GM12865 (cell line): Measurements from ENCODE around the gene AMOTL1.

ENCODE experiments used
- DNase-seq: peaks from one replicate; pipeline ENCODE4 v3.0.0; 2010; ENCODE audit warnings: low read depth
- H3K4me3 ChIP-seq: 2 replicates; pipeline ENCODE4 v1.5.1; 2011; ENCODE audit warnings: mild to moderate bottlenecking, low read depth, low read length, control low read depth
- TF ChIP-seq, protein P1 (sequence below): IDR thresholded peaks from 2 replicates; pipeline ENCODE4 v1.5.1; 2011; ENCODE audit warnings: low read length, control low read depth, low read depth, inconsistent platforms; ENCODE audit not compliant: insufficient read depth; ENCODE audit errors: missing control alignments

Gene AMOTL1

DNA sequence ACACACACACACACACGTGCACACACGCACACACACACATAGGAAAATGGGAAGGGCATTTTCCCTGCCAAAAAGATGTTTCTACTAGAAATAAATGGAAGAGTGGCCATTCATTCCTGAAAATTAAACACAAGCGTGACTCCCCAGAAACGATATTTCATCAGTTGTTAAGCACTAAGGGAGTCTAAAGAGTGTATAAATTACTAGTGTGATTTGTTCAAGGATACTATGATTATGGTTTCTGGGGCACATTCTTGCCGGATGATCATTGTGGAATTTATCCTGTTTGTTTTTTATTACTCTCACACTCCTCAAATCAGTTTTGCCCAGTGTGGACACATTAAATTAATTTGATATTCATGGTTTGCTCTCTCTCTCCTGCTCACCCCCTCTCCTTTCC is 16.4 kb upstream of the AMOTL1 start:
- H3K4me3 ChIP-seq: no peak overlapping the region
- TF ChIP-seq, protein P1, sequence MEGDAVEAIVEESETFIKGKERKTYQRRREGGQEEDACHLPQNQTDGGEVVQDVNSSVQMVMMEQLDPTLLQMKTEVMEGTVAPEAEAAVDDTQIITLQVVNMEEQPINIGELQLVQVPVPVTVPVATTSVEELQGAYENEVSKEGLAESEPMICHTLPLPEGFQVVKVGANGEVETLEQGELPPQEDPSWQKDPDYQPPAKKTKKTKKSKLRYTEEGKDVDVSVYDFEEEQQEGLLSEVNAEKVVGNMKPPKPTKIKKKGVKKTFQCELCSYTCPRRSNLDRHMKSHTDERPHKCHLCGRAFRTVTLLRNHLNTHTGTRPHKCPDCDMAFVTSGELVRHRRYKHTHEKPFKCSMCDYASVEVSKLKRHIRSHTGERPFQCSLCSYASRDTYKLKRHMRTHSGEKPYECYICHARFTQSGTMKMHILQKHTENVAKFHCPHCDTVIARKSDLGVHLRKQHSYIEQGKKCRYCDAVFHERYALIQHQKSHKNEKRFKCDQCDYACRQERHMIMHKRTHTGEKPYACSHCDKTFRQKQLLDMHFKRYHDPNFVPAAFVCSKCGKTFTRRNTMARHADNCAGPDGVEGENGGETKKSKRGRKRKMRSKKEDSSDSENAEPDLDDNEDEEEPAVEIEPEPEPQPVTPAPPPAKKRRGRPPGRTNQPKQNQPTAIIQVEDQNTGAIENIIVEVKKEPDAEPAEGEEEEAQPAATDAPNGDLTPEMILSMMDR: no peak
- DNase-seq: no peak

DNA sequence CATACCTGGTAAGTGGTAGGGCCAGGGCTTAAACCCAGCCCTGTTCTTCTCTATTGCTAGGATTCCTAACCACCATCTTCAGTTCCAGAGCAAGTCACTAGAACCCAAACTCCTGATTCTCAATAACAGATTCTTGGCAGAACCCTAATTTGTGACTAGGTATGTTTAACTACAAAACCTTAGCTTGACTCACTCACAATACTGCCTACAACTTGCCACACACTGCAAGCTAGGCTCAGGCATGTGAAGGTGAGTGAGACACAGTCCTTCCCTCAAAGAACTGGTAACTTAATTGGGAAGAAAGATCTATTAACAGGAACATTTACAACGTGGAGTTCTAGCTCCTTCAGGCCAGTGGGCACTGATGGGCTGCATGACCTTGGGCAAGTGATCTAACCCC is 14.5 kb upstream of the AMOTL1 start:
- H3K4me3 ChIP-seq: no peak overlapping the region
- TF ChIP-seq, protein P1: no peak
- no peak for DNase-seq

DNA sequence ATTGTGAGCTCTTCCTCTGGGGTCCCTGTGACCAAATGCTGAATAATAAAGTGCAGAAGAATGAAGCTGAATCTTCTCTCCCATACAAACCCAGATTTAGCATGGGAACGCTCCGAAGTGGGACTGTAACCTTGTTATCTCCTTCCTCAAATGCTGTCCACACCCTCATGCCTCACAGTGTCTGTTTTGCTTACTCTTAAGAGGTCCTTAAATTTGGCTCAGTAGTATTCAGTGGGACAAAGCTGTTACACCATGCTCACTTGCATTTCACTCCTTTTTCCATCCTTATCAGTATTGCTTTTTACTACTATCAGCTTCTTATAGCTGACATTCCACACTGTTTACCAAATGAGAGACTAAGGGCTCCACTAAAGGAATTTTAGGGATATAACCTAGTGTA is 13.8 kb upstream of the AMOTL1 start:
- TF ChIP-seq, protein P1: no peak
- DNase-seq: no peak
- no peak overlapping the region for H3K4me3 ChIP-seq

DNA sequence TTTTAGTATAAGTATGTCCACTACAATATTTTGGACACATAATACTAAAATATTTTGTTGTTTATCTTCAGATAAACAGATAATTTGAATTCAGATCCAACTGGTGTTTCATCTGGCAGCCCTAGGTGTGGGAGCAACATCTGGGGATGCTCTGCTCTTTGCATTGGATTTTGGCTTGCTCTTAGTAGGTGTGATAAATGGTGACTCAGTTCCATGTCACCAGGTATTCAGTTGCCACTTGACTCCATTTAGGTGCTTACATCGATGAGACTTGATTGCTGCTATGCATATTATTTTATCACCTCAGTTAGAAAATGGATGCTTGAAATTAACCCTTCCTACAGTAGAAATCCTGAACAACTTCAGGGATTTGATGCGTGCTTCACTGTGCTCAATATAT is 13.3 kb upstream of the AMOTL1 start:
- no peak for DNase-seq
- H3K4me3 ChIP-seq: no peak overlapping the region
- TF ChIP-seq, protein P1: no peak

DNA sequence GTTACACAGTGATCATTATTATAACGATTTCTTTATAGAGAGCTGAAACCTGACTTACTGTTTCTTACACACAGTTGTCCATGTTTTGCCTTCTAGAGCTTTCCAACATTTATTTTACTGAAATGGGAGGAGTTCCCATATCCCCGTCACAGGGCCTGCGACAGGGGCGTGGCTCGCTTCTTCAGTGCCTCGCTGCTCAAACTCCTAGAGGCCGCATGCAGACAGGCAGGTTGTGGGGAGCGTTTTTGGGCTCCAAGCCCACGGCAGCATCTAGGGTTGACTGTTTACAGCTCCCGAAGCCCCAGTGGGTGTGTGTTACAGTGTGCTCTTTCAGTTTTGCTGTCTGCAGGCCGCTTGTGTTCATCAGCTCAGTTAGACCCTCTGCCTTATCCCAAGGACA is 12.7 kb upstream of the AMOTL1 start:
- DNase-seq: no peak
- no peak overlapping the region for H3K4me3 ChIP-seq
- TF ChIP-seq, protein P1: no peak

DNA sequence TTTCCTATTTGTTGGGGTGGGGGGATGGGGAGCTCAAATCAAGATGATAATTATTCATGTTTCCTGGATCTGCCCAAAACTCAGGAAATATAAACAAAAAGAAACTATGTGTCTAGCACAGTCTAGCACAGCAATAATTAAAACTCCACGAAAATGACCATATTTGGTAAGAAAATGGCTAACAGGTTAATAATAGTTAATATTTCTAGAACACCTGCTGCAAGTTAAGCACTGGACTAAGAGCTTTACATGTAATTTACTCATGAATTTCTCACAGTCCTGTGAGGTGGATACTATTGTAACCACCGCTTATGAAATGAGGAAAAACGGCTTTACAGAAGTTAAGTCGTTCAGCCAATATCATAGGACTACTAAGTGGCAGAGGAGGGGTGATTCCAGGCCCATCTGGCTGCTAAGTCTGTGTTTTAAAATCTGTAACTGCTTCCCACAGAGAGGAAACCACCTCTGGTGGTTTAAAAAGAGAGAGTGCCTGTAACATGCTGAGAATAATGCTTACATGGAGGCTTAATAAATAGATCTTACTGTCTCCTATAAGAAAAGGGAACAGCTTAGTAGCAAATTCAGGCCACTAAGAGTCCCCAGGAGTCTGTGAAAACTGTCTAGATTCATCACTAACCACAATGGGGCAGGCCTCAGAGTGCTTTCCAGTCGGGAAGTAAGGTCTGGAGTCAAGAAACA is 11.0 kb upstream of the AMOTL1 start:
- no peak overlapping the region for H3K4me3 ChIP-seq
- TF ChIP-seq, protein P1: no peak
- DNase-seq: no peak

DNA sequence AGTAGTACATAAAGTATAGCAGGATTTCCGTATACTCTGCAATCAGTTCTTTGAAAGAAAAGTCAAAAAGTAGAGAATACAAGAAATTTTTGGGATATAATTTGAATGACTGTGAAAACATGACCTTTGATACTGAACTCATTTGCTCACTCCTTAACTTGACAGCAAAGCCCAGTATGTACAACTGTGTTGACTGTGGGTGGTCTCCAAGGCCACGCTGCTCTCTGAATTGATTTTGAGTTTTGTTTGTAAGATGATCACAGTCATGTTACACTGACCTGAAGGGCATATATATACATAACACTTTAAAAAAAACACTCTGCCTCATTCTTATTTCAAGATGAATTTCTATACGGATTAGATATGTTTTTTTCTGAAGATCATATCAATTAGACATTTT is 9.5 kb upstream of the AMOTL1 start:
- H3K4me3 ChIP-seq: no peak overlapping the region
- no peak for DNase-seq
- TF ChIP-seq, protein P1: no peak
